Testis (tissue), 3 donors: ENCODE measurements around the gene SPIRE2. TPM values are rescaled to one million over a fixed set of nuclear protein-coding genes. Genes with fewer than 3 reads are reported as not detected.
"Not testable (repeated sequence)": the region's sequence is repeated elsewhere in the genome, so short reads cannot be mapped to it uniquely, and the experiment has no call there.

Experiments used
- DNase-seq: peaks from one replicate; pipeline ENCODE4 v3.0.0-alpha.2; 2019
- H3K27ac ChIP-seq, 2 donors: fragments of 200-600 bp; sonication (generic); one replicate each; pipeline ENCODE4 v1.5.1; 2019
- H3K27me3 ChIP-seq: fragments of 200-600 bp; sonication (generic); one replicate; pipeline ENCODE4 v1.5.1; 2019
- H3K36me3 ChIP-seq: fragments of 200-600 bp; sonication (generic); one replicate; pipeline ENCODE4 v1.5.1; 2017; ENCODE audit warnings: low read depth; ENCODE audit errors: missing control alignments
- H3K4me1 ChIP-seq: fragments of 200-600 bp; sonication (generic); one replicate; pipeline ENCODE4 v1.5.1; 2019
- H3K4me3 ChIP-seq, 2 donors: fragments of 200-600 bp; sonication (generic); one replicate each; pipeline ENCODE4 v1.5.1; 2017 to 2019
- H3K9me3 ChIP-seq: fragments of 200-600 bp; sonication (generic); one replicate; pipeline ENCODE4 v1.5.1; 2017
- CTCF ChIP-seq, 3 experiments: fragments of 450-650 bp in 2 of 3; fragments of 200-600 bp in 1 of 3; sonication (generic) in 1 of 3; IDR thresholded peaks; one replicate each; pipeline ENCODE4 v1.5.1; 2016 to 2019; ENCODE audit warnings: antibody characterized with exemption in 3 of 3, mild to moderate bottlenecking in 2 of 3, moderate library complexity in 1 of 3
- POLR2A ChIP-seq: fragments of 450-650 bp; IDR thresholded peaks from one replicate; pipeline ENCODE4 v1.6.1; 2017; ENCODE audit warnings: antibody characterized with exemption, mild to moderate bottlenecking, moderate library complexity
- WGBS, 2 donors: methylation state at CpG; one replicate each; pipeline ENCODE4 v1.1.5; 2018; 5-methylcytosine and 5-hydroxymethylcytosine counted together
- intact Hi-C: fragments of 100-400 bp; cut with DNase I; formaldehyde crosslinking; loops from one replicate; pipeline ENCODE4 v1.15.1; 2023; ENCODE audit warnings: low total_unique reads
- polyA plus RNA-seq: library from polyadenylated mRNA; stranded (reverse); fragments of 350-450 nt; fragmentation: Illumina TruSeq; extraction: RNeasy Lipid Tissue Mini Kit (QIAGEN cat#74804); gene quantifications from one replicate; pipeline ENCODE4 v1.2.3, GENCODE V29; 2014; ENCODE audit warnings: low read depth, low replicate concordance; ENCODE audit not compliant: insufficient read depth
- total RNA-seq, 2 donors: library from RNA; depleted of rRNA; stranded (reverse); fragments of >200 nt; gene quantifications; one replicate each; pipeline ENCODE4 v1.2.3, GENCODE V29; 2016

Gene SPIRE2
- total and polyA plus RNA-seq, 3 donors from 2014 or later = 11.5 to 31.3 (median 20.9) TPM

- WGBS, 2 donors = 89 to 91% methylated on average over 4 of the region's 4 CpGs
- Histone ChIP-seq H3K4me1 (no peaks in the 10 kb centered on the region), H3K36me3 (no peaks in the 10 kb centered on the region), H3K9me3 (no peaks in the 10 kb centered on the region), H3K27ac (no peak overlapping the region), H3K4me3 (no peak overlapping the region), H3K27me3 (no peaks in the 10 kb centered on the region)
- DNase-seq = no peak
- TF ChIP-seq CTCF (IDR thresholded peaks at IDR 0.05) (no peak), POLR2A (no peak)
- intact Hi-C loops = no loop called here
Measured at GRCh38 chr16:89808475-89808874, 19.8 kb upstream of the SPIRE2 start.

GRCh38 chr16:89811321-89811720, 17.0 kb upstream of the SPIRE2 start:
- Histone ChIP-seq H3K4me3 (no peak overlapping the region), H3K4me1 (no peaks in the 10 kb centered on the region), H3K27me3 (no peaks in the 10 kb centered on the region), H3K27ac (no peak overlapping the region), H3K9me3 (no peaks in the 10 kb centered on the region), H3K36me3 (no peaks in the 10 kb centered on the region)
- intact Hi-C loops = no loop called here
- no peak for DNase-seq
- 80 to 95% methylated on average over 2 of the region's 2 CpGs for WGBS, 2 donors
- TF ChIP-seq POLR2A (no peak), CTCF (IDR thresholded peaks at IDR 0.05) (no peak)

GRCh38 chr16:89815639-89816348, 12.5 kb upstream of the SPIRE2 start:
- Histone ChIP-seq H3K27me3 (no peaks in the 10 kb centered on the region), H3K9me3 (no peaks in the 10 kb centered on the region), H3K36me3 (no peaks in the 10 kb centered on the region), H3K4me1 (no peaks in the 10 kb centered on the region), H3K4me3 (peak overlapping the region; percentile 68 to 84), H3K27ac (peak overlapping the region; percentile 8 to 87)
- TF ChIP-seq POLR2A (no peak), CTCF (IDR thresholded peaks at IDR 0.05) (no peak)
- intact Hi-C loops = no loop called here
- no peak for DNase-seq
- WGBS, 2 donors = 10 to 29% methylated on average over 19 to 45 of the region's 65 CpGs

DNA sequence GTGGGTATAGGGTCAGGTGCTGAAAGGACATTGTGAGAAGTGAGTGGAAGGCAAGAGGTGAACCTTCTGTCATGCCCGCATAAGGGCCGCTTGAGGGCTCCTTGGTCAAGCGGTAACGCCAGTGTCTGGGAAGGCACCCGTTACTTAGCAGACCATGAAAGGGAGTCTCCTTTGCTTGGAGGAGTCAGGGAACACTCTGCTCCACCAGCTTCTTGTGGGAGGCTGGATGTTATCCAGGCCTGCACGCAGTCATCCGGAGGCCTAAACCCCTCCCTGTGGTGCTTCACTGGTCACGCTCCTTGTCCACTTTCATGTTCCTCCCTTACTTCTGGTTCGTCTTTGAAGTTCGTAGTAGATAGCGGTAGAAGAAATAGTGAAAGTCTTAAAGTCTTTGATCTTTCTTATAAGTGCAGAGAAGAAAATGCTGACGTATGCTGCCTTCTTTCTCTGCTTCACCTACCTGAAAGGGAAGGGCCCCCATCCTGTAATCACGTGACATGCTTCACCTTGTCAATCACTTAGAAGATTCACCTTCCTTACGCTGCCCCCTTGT, 9.3 kb upstream of the SPIRE2 start:
- WGBS, 2 donors = 39 to 49% methylated on average over 14 of the region's 14 CpGs
- H3K36me3 ChIP-seq, H3K4me3 ChIP-seq, H3K27me3 ChIP-seq, H3K9me3 ChIP-seq, intact Hi-C loops: not testable (repeated sequence)
- peak; percentile 87 for DNase-seq
- Histone ChIP-seq H3K27ac (peak overlapping the region; percentile 34 to 69), H3K4me1 (peaks cover 13% of the 10 kb centered on the region)

- intact Hi-C loops, H3K9me3 ChIP-seq, H3K36me3 ChIP-seq, H3K4me3 ChIP-seq, DNase-seq, H3K27me3 ChIP-seq: not testable (repeated sequence)
- WGBS, 2 donors = 91 to 94% methylated on average over 8 of the region's 8 CpGs
- peak overlapping the region; percentile 34 to 69 for H3K27ac ChIP-seq
- H3K4me1 ChIP-seq = peaks cover 13% of the 10 kb centered on the region
Measured at GRCh38 chr16:89819448-89819847, 8.8 kb upstream of the SPIRE2 start.
